PC-3 (cell line): ENCODE measurements around the gene WDR89. TPM values are rescaled to one million over a fixed set of nuclear protein-coding genes. Genes with fewer than 3 reads are reported as not detected.
A peak's percentile ranks its signal among the peaks of the same experiment; 100 is the strongest.

Experiments
- ATAC-seq: fragments of 200-7000 bp; cut with Tn5 transposase; 2 replicates; pipeline ENCODE4 v1.9.1; 2020; ENCODE audit warnings: mild to moderate bottlenecking, moderate library complexity
- Bru-seq: library from RNA; stranded (reverse); fragments of 400-500 nt; gene quantifications from one replicate; lab custom pipeline; 2021; lab: Mats Ljungman, UMichigan
- BruChase-seq, 2 experiments: library from RNA; stranded (reverse); fragments of 400-500 nt; gene quantifications; one replicate each; lab custom pipeline; 2021; lab: Mats Ljungman, UMichigan
- BruUV-seq: library from RNA; stranded (reverse); fragments of 400-500 nt; replicated peaks from 2 replicates; lab custom pipeline; 2021; lab: Mats Ljungman, UMichigan
- CTCF ChIA-PET: fragments of 300-600 bp; sonication (Branson Sonifier 250); formaldehyde crosslinking; loops from one replicate; lab custom pipeline; 2022; ENCODE audit warnings: antibody characterized with exemption; lab: Charles Lee
- POLR2A ChIA-PET: fragments of 300-600 bp; sonication (Branson Sonifier 250); formaldehyde crosslinking; loops from one replicate; lab custom pipeline; 2022; ENCODE audit warnings: antibody characterized with exemption; ENCODE audit not compliant: unreplicated experiment; lab: Charles Lee
- DNase-seq: peaks from one replicate; pipeline ENCODE4 v3.0.0-alpha.2; 2015
- H2AFZ ChIP-seq: fragments of 300-600 bp; sonication (generic); 2 replicates; pipeline ENCODE4 v1.6.0; 2016; ENCODE audit warnings: antibody characterized with exemption, low read length
- H3F3A ChIP-seq: fragments of 300-600 bp; sonication (generic); one replicate; pipeline ENCODE4 v1.6.0; 2017; ENCODE audit warnings: antibody characterized with exemption, low read length, control low read depth, mild to moderate bottlenecking; ENCODE audit not compliant: unreplicated experiment
- H3K27ac ChIP-seq: fragments of 300-600 bp; sonication (generic); 2 replicates; pipeline ENCODE4 v1.5.1; 2016; ENCODE audit warnings: mild to moderate bottlenecking, low read length
- H3K27me3 ChIP-seq: fragments of 300-600 bp; sonication (generic); 2 replicates; pipeline ENCODE4 v1.6.1; 2016; ENCODE audit warnings: low read length, mixed read lengths
- H3K36me3 ChIP-seq: fragments of 300-600 bp; sonication (generic); 2 replicates; pipeline ENCODE4 v1.6.1; 2016; ENCODE audit warnings: low read depth, mixed run types, low read length, mixed read lengths
- H3K4me1 ChIP-seq: fragments of 300-600 bp; sonication (generic); 2 replicates; pipeline ENCODE4 v1.5.1; 2016; ENCODE audit warnings: low read length; ENCODE audit not compliant: insufficient read depth
- H3K4me2 ChIP-seq: fragments of 300-600 bp; sonication (generic); 2 replicates; pipeline ENCODE4 v1.6.0; 2016; ENCODE audit warnings: low read length
- H3K4me3 ChIP-seq: fragments of 300-600 bp; sonication (generic); 2 replicates; pipeline ENCODE4 v1.5.1; 2016; ENCODE audit warnings: mild to moderate bottlenecking, low read length, mixed read lengths
- H3K79me2 ChIP-seq: fragments of 300-600 bp; sonication (generic); 2 replicates; pipeline ENCODE4 v1.6.1; 2017; ENCODE audit warnings: low read length, mixed read lengths
- H3K9ac ChIP-seq: fragments of 300-600 bp; sonication (generic); 2 replicates; pipeline ENCODE4 v1.6.0; 2016; ENCODE audit warnings: mild to moderate bottlenecking, low read length
- H3K9me2 ChIP-seq: fragments of 300-600 bp; sonication (generic); replicated peaks from 2 replicates; pipeline ENCODE4 v1.6.1; 2016; ENCODE audit warnings: mixed run types, low read length, mixed read lengths
- H3K9me3 ChIP-seq: fragments of 300-600 bp; sonication (generic); 2 replicates; pipeline ENCODE4 v1.6.1; 2016; ENCODE audit warnings: low read length, mixed read lengths
- H4K20me1 ChIP-seq: fragments of 300-600 bp; sonication (generic); 2 replicates; pipeline ENCODE4 v1.6.1; 2016; ENCODE audit warnings: low read length, mixed read lengths
- CTCF ChIP-seq: fragments of 300-600 bp; sonication (generic); conservative IDR thresholded peaks from 2 replicates; pipeline ENCODE4 v1.5.1; 2017; ENCODE audit warnings: antibody characterized with exemption, low read depth, mild to moderate bottlenecking, low read length
- EZH2 ChIP-seq: fragments of 300-600 bp; sonication (generic); IDR thresholded peaks from one replicate; pipeline ENCODE4 v1.6.1; 2017; ENCODE audit warnings: antibody characterized with exemption, mild to moderate bottlenecking, low read length; ENCODE audit not compliant: unreplicated experiment
- EZH2phosphoT487 ChIP-seq: fragments of 300-600 bp; sonication (generic); IDR thresholded peaks from 2 replicates; pipeline ENCODE4 v1.6.1; 2018; ENCODE audit warnings: mild to moderate bottlenecking, antibody characterized with exemption, low read length, borderline replicate concordance
- intact Hi-C: fragments of 100-400 bp; cut with micrococcal nuclease; formaldehyde crosslinking; loops from 2 replicates; pipeline ENCODE4 v1.9.0; 2023
- long read RNA-seq: library from polyadenylated mRNA; unstranded; transcript quantifications from one replicate; pipeline ENCODE4 v2.0.0, GENCODE V29; 2021; ENCODE audit not compliant: unreplicated experiment
- total RNA-seq: library from RNA; depleted of rRNA; stranded (reverse); fragments of >200 nt; gene quantifications from 2 replicates; pipeline ENCODE4 v1.2.3, GENCODE V29; 2014; rRNA removed

Gene WDR89
- 12.1 and 19.0 TPM in 2 replicates for total RNA-seq
- percentile 88 among the genes with signal in this experiment for Bru-seq, nascent RNA
- BruChase-seq, experiment 1, labeled RNA remaining after a 6-hour chase = percentile 80 among the genes with signal in this experiment
- percentile 85 among the genes with signal in this experiment for BruChase-seq, experiment 2, labeled RNA remaining after a 2-hour chase
- long read RNA-seq, transcript WDR89-201 (3 exons, 1,687 nt) = minor isoform, 7 of 76 reads
- long read RNA-seq, transcript WDR89-204 (1 exons, 2,935 nt) = major isoform, 8 of 76 reads
- long read RNA-seq, partial matches to known transcripts = 0 of 76 reads
- long read RNA-seq, other reads (novel, unspliced or antisense) = 61 of 76 reads

- peak; percentile 93 for ATAC-seq
- no peaks in the 10 kb centered on the region for H3K9me3 ChIP-seq
- H3K4me2 ChIP-seq = peak within 1 kb of the TSS; percentile 97
- peak within 1 kb of the TSS; percentile 89 for H3K27ac ChIP-seq
- ChIA-PET CTCF (interaction anchor here (0.5 to 2.9 kb wide), 7 partner anchors 9 to 497 kb away, joined by 3 to 26 read pairs (median 4); partner anchors contain the start of gene PPP2R5E), POLR2A (interaction anchor here (0.6 to 1.8 kb wide), 17 partner anchors 37 to 1676 kb away, joined by 3 to 31 read pairs (median 4); partner anchors contain the start of gene PPP2R5E)
- DNase-seq = peak; percentile 99
- H3K4me1 ChIP-seq = peaks cover 16% of the 10 kb centered on the region
- no peaks in the 10 kb centered on the region for H3K9me2 ChIP-seq
- H4K20me1 ChIP-seq = no peaks in the 10 kb centered on the region
- intact Hi-C loops = loop anchor here (1.0 to 5.0 kb wide), 10 partner anchors 37 to 351 kb away; partner anchors contain the start of genes PPP2R5E, SGPP1 and SYNE2
- peak within 1 kb of the TSS; percentile 89 for H3K9ac ChIP-seq
- TF ChIP-seq EZH2phosphoT487 (no peak), CTCF (peak; percentile 76)
- H3F3A ChIP-seq = no peaks in the 10 kb centered on the region
- peaks cover 6% of the 10 kb centered on the region for H3K36me3 ChIP-seq
- peak within 1 kb of the TSS; percentile 90 for H2AFZ ChIP-seq
- H3K27me3 ChIP-seq = no peaks in the 10 kb centered on the region
- peak within 1 kb of the TSS; percentile 94 for H3K4me3 ChIP-seq
- no TSS peak for BruUV-seq
- peaks cover 52% of the 10 kb centered on the region for H3K79me2 ChIP-seq
Measured at GRCh38 chr14:63641473-63642228, at the start of gene WDR89. Gene WDR89, minus strand, starts transcription at chr14:63641871. Its CDS starts 41,929 bp downstream, at chr14:63599942.

- Histone ChIP-seq H4K20me1 (no peaks in the 10 kb centered on the region), H3K4me2 (no peak overlapping the region), H3K79me2 (no peaks in the 10 kb centered on the region), H3K9me2 (no peaks in the 10 kb centered on the region), H3K27ac (no peak overlapping the region), H3K27me3 (no peaks in the 10 kb centered on the region), H3K36me3 (no peaks in the 10 kb centered on the region), H3K4me3 (no peak overlapping the region), H2AFZ (no peak overlapping the region), H3K9me3 (no peaks in the 10 kb centered on the region), H3K4me1 (peaks cover 6% of the 10 kb centered on the region; the same call in 1 of the 2 replicates), H3F3A (no peaks in the 10 kb centered on the region), H3K9ac (no peak overlapping the region)
- POLR2A ChIA-PET = no interaction called here
- peak; percentile 26 for ATAC-seq
- DNase-seq = peak; percentile 47
- CTCF ChIA-PET = no interaction called here
- TF ChIP-seq EZH2 = no peak
- no peak for TF ChIP-seq EZH2phosphoT487
- TF ChIP-seq CTCF = no peak
- intact Hi-C loops = no loop called here
- no TSS peak for BruUV-seq
Measured at GRCh38 chr14:63689132-63689531, 47.5 kb upstream of the WDR89 start.
